C4-2B (cell line): Measurements from ENCODE around the gene GPR183.

Source experiments
- CTCF ChIP-seq: fragments of 450-650 bp; conservative IDR thresholded peaks from 2 replicates; pipeline ENCODE4 v1.5.1; 2017; ENCODE audit warnings: mild to moderate bottlenecking
- ZFX ChIP-seq: fragments of 450-650 bp; IDR thresholded peaks from 2 replicates; pipeline ENCODE4 v1.6.1; 2017

DNA sequence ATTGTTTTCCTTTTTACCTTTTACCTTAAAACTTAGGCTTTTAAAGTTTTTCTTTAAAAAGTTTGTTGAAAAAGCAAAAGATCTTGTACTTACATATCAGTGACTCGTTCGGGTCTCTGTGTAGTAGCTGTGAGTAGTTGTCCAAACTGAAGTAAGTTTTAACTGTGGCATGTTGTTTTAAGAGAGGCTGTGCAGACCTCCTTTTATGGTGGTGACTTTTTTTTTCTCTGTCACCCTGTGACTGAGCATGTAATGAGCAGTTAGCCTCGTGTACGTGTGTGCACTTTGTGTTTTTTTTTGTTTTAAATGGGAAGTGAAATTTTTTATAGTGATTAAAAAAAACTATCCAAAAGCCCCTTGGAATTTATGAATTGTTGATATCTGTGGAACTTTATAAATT lies at the start of gene GPR183:
- TF ChIP-seq CTCF, result no peak
- TF ChIP-seq ZFX, result no peak
